HG02973 (cell line): Measurements from ENCODE around the gene HNRNPUL2.
"Not testable (repeated sequence)": the region's sequence is repeated elsewhere in the genome, so short reads cannot be mapped to it uniquely, and the experiment has no call there.

Source experiments
- ATAC-seq: cut with Tn5 transposase; IDR thresholded peaks from one replicate; pipeline ENCODE4 v1.9.1; 2021; ENCODE audit warnings: moderate library complexity; ENCODE audit not compliant: unreplicated experiment

HNRNPUL2 gene

DNA sequence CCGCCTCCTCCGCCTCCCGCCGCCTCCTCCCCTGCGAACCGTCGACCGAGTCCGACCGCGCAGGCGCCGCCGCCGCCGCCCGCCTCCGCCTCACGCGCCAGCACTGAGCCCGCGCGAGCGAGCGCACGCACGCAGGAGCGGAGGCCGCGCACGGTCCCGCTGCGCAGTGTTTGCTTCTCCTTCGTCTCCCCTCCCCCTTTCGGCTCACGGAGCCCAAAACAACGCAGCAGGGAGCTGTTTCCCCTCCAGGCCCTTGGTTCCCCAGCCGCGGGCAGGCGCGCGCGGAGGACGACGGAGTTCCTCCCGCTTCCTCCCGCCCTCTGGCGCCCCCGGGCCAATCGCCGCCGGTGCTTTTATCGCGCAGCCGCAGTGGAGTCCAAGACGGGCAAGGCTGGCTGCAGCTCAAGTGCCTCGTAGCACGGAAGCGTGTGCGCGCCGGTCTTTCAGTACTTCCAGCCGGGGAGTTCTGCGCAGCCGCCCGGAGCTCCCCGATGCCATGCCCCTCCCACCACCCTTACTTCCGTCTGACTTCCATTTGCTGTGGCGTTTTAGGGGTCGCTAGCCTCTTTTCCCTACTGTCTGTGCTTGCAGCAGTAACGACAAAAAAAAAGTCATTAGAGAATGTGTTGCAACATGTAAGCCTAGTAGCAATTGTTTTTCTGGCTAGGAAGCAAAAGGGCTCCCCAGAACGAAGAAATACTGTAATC, at the start of gene HNRNPUL2:
Gene HNRNPUL2, minus strand, starts transcription at position 293 of the 707 bp plus-strand sequence. CDS start 301 bp downstream, outside the sequence.
- peak; percentile 58 for ATAC-seq

DNA sequence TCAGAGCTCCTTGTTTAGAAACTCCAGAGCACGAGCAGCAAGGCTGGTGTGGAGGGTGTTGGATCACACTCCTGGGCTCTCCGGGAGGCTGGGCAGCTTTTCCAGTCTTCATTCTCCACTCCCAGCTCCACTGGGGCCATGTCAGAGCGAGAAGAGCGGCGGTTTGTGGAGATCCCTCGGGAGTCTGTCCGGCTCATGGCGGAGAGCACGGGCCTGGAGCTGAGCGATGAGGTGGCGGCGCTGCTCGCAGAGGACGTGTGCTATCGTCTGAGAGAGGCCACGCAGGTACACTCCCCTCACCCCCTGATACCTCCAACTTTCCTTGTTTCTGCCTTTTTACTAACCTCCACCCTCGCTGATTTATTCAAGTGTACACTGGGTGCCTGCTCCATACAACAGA, 48.4 kb upstream of the HNRNPUL2 start:
- no peak for ATAC-seq

DNA sequence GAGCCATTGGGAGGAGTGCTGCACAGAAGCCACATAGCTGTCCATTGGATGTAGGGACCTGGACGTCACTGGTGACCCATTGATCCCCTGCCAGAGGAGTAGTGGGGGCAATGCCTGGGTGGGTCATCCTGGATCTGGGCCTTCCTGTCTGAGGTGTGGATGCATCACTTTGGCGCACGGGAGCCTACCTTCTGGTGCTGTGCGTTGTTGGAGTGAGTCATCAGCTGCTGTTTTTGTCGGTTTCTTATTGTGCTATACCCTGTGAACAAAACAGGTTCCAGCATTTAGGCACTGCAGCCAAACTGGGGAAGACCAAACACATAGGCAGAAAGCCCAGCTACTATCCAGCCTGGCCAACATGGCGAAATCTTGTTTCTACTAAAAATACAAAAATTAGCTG, 47.1 kb upstream of the HNRNPUL2 start:
- ATAC-seq, result no peak

DNA sequence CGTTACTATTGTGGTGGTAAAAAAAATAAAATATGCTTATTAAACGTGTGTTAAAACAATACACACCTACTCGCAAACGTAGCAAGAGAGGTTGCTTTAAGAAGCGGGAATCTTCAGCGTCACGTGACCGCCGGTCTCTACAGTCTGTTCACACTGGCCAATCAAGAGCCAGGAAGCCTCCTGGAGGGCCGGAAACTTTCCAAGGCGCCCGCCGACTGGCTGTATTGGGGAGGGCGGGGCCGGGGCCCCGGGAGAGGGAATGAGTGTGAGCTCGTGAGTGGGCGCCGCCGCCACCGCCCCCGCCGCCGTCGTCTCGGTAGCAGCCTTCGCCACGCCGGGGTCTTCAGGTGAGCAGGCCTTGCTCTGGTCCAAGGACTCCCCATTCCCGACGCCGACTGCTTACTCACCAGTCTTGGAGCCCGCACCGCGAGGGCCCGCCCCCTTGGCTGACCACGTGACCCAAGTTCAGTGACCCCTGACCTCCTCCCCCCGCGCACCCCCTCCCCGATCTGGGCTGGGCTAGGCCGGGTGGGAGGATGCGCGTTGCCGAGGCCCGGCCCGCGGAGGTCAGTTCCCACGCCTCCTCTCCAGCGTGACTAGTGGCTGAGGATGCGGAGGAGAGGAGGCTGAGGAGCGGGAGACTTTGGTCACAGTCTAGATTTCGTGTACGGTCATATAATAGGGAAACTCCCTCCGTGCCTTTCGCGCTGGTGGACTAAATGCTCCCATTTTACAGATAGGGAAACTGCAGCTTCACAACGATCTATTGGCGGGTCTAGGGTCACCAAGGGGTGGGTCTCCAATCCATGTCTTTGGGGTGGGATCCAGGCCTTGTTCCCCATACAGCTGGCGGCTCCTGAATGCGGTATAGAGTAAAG, 44.1 kb upstream of the HNRNPUL2 start, which contains the start of gene TAF6L:
Gene TAF6L, plus strand, starts transcription at position 253 of the 878 bp plus-strand sequence. CDS start 4,388 bp downstream, outside the sequence.
- ATAC-seq, result peak; percentile 62

DNA sequence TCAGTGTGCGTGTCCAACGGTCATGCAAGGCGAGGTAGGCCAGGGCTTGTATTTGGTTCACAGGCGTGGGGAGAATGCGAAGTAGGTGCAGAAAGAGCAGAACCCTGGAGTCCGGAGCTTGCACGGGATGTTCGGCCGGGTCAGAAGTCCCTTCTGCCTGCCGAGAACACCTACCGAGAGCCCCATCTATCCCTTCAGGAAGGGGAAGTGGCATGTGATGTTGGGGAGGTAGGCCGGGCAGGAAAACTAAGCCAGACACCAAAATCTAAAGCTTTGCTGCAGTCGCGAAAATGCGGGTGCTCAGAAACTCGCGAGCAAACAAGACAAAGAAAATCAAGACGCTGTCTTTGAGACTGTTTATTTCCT, 43.5 kb upstream of the HNRNPUL2 start:
- ATAC-seq, result no peak

DNA sequence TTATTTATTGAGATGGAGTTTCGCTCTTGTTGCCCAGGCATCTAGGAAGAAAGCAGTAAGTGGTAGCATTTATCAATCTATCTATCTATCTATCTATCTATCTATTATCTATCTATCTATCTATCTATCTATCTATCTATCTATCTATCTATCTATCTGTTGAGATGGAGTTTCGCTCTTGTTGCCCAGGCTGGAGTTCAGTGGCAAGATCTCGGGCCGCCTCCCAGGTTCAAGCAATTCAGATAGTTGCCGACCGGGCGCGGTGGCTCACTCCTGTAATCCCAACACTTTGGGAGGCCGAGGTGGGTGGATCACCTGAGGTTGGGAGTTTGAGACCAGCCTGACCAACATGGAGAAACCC, 33.6 kb upstream of the HNRNPUL2 start:
- not testable (repeated sequence) for ATAC-seq

DNA sequence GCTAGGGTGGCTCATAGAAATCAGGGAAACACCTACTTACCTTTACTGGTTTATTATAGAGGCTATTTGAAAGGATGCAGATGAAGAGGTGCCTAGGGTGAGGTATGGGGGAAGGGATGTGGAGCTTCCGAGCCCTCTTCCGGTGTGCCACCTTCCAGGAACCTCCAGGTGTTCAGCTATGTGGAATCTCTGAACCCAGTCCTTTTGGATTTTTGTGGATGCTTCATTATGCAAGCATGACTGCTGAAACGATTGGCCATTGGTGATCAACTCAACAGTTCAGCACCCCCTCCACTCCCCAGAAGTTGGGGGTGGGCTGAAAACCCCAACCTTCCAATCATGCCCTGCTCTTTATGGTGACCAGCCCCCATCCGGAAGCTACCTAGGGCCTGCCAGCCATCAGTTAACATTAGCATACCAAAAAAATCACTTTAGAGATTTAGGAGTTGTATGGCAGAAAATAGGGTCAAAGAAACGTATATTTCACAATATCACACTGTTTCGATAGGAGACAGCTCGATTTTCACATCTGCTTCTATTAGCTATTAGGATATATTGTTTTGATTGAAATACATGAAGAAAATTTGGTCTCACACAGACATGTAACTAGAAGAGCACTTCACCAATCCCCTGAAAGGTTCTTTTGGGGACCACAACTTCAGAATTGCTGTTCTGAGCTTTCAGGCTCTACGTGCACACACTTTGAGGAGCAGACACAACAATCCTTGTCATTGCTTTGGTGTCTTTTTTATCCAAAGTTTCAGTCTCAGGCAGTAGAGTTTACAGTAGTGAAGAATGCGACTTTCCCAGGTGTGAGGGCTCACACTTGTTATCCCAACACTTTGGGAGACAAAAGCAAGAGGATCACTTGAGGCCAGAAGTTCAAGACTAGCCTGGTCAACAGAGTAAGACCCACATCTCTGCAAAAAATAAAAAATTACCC, 30.9 kb upstream of the HNRNPUL2 start:
- no peak for ATAC-seq

DNA sequence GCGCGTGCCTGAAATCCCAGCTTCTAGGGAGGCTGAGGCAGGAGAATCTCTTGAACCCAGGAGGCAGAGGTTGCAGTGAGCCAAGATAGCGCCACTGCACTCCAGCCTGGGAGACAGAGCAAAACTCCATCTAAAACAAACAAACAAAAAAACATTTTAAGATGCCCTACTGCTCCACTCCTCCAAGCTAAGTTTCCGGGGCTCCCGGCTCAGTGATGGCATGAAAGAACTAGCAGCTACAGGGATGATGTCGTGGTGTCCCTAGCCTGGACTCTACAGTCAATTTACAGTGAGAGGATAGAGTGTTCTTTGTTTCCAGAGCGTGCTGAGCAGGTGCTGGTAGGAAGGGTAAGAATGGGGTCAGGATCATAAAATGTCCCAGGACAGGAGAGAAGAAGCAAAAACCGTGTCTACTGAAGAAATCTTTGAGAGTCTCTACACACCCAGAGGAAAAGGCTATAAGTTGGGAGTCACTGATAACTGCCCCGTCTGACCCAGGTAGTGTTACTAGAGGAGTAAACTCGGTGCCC, 27.9 kb upstream of the HNRNPUL2 start:
- no peak for ATAC-seq

DNA sequence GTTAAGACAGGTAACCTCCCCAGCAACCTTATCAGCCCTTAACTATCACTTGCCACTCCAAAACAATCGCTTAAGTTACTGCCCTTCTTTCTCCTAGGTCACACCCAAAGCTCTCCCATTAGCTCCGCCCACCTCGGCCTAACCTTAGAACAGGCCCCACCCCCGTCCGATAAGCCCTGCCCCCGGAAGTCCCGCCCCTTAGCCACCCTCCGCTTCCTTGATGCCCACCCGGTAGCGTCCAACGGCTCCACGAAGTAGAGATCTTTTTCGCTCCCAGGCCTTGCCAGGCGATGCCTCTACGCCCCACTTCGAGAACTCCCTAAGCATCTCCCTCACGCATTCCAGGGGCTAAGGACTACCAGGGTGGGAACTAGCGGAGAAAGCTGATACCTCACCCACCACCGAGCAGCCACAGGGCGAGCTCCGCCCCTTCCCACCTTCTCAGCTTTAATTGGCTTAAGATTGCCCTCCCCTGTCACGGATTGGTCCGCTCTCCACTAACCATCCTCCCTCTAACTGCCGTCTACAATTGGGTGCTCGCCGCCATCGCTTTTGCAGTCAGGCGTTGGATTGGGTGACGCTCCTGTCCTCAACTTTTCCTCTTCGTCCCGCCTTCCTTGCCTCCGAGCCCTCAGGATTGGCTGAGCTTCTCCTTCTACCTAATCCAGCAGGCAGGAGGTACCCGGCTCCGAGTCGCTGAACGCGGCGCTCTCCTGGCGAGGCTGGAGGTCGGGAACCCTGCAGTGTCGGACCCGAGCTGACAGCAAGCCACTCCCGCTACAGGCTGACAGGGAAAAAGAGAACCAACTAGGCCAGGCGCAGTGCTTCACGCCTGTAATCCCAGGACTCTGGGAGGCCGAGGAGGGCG, 26.7 kb upstream of the HNRNPUL2 start, which contains the start of gene ZBTB3:
Gene ZBTB3, minus strand, starts transcription at position 425 of the 868 bp plus-strand sequence. CDS start 496 bp downstream, outside the sequence.
- peak; percentile 88 for ATAC-seq

DNA sequence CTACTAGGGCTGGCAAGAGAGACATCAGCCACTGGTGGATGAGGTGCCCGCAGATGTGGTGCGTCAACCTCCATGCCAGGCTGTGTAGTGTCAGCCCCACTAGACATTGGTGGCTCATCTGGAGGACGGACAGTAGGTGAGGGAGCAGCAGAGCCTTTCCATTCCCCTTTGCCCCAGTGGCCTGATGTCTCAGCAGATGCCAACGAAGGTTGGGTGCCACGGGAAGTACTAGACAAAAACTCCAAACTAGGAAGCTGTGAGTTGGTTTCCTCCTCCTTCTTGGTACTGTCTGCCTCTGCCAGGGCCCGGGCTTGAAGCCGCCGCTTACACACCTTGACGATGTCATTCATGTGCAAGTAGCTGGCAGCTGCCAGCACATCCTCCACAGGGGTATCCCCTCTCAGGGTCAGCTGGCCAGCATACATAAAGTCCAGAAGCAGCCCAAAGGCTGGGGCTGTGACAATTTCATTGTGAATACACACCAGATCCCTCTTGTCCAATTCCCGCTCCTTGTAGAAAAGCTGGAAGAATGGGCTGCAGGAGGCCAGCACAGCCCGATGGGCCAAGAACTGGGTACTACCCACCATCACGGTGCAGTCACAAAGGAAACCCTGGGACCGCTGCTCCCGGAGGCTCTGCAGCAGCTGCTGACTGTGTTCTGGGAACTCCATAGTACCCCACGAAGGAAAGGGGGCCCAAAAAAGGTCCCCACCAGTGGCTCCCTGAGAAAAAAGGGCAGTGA, 25.9 kb upstream of the HNRNPUL2 start:
- no peak for ATAC-seq

DNA sequence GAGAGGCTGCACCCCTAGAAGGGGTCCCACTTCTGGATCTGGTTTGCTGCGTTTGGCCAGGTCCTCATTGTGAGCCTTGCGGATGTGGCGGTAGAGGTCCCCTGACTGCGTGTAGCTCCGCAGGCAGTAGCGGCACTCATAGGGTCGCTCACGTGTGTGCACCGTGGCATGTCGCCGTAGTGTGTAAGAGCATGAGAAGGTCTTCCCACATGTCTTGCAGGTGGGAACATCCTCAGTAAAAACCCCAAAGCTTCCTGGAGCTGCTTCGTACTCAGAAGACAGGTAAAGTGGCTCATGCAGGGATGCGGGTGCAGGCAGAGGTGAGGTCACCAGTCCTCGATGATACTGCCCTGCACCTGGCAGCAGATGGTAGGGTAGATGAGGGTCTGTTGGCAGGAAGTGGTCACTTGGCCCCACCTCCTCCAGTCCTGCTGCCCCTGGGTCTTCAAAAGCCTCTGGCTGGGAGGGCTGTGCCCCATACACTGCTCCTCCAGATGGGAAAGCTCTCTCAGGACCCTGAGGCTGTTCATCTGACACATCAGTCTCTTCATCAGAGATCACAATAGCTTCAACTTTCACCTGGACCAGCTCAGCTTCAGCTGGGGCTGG, 25.0 kb upstream of the HNRNPUL2 start:
- no peak for ATAC-seq

DNA sequence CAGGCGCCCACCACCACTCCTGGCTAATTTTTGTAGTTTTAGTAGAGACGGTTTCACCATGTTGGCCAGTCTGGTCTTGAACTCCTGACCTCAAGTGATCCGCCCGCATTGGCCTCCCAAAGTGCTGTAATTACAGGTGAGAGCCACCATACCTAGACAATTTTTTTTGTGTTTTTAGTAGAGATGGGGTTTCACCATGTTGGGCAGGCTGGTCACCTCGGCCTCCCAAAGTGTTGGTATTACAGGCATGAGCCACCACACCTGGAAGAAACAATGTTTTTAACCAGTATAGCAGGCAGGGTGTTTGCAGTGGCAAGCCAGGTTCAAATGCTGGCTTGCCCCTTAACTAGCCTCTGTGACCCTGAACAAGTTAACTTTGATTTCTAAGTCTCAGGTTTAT, 22.7 kb upstream of the HNRNPUL2 start:
- not testable (repeated sequence) for ATAC-seq

DNA sequence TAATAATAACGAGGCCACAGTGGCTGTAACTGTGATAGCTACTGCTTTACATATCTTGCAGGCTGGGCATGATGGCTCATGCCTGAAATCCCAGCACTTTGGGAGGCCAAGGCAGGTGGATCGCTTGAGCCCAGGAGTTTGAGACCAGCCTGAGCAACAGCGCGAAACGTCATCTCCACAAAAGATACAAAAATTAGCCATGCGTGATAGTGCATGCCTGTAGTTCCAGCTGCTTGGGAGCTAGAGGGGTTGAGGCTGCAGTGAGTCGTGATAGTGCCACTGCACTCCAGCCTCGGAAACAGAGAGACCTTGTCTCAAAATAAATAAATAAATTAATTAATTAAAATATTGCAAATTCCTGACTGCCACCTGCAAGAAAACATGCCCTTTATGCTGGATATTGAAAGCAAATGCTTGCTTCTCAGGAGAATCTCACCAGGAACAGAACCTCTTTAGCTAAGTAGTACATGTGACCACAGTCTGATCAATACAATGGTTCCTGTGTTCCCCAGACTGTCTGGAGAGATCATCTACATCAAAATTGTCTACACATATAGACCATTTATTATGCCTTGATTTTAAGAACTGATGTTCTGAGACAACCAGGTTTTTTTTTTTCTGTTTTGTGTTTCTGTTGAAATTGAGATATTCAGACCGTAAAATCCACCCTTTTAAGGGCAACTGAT, 20.4 kb upstream of the HNRNPUL2 start:
- no peak for ATAC-seq

DNA sequence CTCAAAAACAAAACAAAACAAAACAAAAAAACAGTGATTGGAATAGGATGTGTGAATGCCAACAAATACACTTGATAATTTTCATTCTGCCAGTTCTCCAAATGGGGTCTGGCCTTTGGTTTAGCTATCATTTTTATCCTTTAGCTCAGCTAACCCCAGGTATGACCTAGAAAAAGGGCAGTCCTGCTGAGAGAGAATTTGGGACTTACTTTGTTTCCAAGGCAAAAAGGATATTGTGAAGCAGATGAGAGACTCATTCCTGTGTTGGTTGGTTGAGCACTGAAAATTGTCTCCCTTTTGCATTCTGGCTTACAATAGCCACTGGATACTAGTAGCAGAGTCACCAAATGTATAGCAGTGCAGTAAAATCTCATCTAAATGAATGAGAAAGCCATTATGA, 9.9 kb upstream of the HNRNPUL2 start:
- ATAC-seq, result no peak

DNA sequence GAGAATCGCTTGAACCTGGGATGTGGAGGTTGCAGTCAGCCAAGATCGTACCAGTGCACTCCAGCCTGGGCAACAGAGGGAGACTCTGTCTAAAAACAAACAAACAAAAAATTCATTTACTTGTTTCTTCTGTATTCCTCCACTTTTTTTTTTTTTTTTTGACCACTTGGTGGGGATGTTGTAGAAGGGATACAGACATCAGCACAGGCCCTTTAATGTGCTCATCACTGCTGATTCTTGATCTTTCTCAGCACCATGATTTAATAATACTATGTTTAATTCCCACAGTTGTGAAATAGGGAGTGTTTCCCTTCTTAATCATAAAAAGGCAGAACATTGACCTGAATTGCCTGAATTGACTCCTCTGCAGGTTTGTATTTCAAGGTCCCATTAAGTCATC, 5.6 kb upstream of the HNRNPUL2 start:
- no peak for ATAC-seq

DNA sequence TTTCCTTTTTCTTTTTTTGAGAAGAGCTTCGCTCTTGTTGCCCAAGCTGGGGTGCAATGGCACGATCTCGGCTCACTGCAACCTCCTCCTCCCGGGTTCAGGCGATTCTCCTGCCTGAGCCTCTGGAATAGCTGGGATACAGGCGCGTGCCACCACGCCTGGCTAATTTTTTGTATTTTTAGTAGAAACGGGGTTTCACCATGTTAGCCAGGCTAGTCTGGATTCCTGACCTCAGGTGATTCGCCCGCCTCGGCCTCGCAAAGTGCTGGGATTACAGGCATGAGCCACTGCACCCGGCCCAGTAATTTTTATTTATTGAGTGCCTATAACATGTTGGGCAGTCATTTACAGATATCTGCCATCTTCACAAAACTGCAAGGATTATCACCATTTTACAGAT, 2.8 kb upstream of the HNRNPUL2 start:
- ATAC-seq, result not testable (repeated sequence)

DNA sequence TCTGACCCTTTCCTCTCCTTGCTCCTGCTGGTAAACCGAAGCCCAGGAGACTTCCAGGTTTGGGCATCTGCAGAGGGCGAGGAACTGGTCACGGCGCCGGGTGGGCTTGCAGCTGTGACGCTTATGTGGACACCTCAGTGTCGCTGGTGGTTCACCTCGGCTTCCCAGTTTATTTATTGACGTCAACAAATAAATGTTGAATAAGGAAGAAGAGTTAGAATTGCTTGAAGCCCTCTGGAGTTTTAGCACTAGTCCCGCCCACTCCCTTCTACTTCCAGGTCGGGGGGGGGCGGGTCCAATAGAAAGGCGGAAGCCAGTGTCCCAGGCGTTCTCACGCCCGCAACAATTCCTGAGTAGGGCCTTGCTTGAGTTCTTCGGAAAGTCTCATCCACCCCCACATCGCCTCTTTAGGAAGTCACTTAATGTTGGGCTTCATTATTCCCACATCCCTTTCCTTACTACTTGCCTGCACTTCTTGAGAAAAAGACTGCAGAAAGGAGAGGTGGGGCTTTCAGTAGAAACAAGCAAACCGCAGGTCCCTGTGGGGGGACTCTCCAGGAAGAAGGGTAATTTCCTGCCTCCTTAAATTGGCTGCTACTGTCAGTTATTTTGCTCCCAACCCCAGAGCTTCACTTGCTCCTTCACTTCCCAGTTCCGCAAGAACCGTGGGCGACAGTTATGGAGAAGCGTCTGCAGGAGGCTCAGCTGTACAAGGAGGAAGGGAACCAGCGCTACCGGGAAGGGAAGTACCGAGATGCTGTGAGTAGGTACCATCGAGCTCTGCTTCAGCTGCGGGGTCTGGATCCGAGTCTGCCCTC, 1.1 kb upstream of the HNRNPUL2 start, which contains the start of gene TTC9C:
Gene TTC9C, plus strand, starts transcription at position 316 of the 818 bp plus-strand sequence. Its CDS starts 363 bp downstream, at position 679.
- no peak for ATAC-seq
